Type B pancreatic cell (in vitro differentiated cells): ENCODE results near the gene ARVCF. TPM values are rescaled to one million over a fixed set of nuclear protein-coding genes. Genes with fewer than 3 reads are reported as not detected.
A peak's percentile ranks its signal among the peaks of the same experiment; 100 is the strongest.

Experiments used
- DNase-seq: peaks from one replicate; pipeline ENCODE4 v3.0.0; 2021; ENCODE audit warnings: mixed read lengths; ENCODE audit not compliant: unreplicated experiment; ENCODE audit errors: extremely low spot score
- H3K27ac Mint-ChIP-seq: 2 replicates; pipeline ENCODE4 v1.8.0; 2021; ENCODE audit warnings: mild to moderate bottlenecking, mixed read lengths
- H3K27me3 Mint-ChIP-seq: 2 replicates; pipeline ENCODE4 v1.8.0; 2021; ENCODE audit warnings: mixed read lengths
- H3K36me3 Mint-ChIP-seq: 2 replicates; pipeline ENCODE4 v1.8.0; 2021; ENCODE audit warnings: mixed read lengths
- H3K4me1 Mint-ChIP-seq: one replicate; pipeline ENCODE4 v1.8.0; 2021; ENCODE audit warnings: mixed read lengths; ENCODE audit not compliant: unreplicated experiment
- H3K4me3 Mint-ChIP-seq: 2 replicates; pipeline ENCODE4 v1.8.0; 2021; ENCODE audit warnings: mild to moderate bottlenecking, mixed read lengths
- H3K9me3 Mint-ChIP-seq: 2 replicates; pipeline ENCODE4 v1.8.0; 2021; ENCODE audit warnings: mixed read lengths
- total RNA-seq: library from RNA; stranded (reverse); gene quantifications from 2 replicates; pipeline ENCODE4 v1.2.1, GENCODE V29; 2021; ENCODE audit warnings: low replicate concordance
- TF ChIP-seq, protein P1 (sequence below): fragments of 200-600 bp; sonication (generic); conservative IDR thresholded peaks from 2 replicates; pipeline ENCODE4 v1.5.0; 2021; ENCODE audit warnings: antibody characterized with exemption, mild to moderate bottlenecking

The ARVCF gene
- total RNA-seq, 1 donor from 2014 or later: 55.3 TPM

DNA sequence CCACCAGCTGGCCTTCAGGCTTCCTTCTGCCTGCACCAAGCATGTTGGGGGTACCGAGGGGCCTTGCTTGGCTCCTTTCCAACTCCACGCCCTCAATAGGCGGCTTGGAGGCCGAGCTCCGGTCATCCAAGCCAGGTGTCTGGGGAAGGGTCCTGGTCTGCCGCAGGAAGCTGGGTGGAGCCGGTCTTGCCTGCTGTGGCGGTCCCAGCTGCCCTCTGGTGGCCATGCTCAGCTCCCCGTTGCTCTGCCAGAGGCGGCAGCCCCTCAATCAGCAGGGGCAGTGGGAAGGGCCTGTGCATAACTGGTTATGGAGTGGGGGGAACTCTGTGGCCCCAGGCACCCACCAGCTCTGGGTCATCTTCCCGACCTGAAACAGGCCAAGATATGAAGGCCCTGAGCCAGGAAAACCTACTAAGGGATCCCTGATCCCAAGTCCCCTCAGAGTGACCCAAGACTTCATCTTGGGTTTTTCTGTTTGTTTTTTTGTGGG is 3.2 kb downstream of the ARVCF start:
- TF ChIP-seq, protein P1, sequence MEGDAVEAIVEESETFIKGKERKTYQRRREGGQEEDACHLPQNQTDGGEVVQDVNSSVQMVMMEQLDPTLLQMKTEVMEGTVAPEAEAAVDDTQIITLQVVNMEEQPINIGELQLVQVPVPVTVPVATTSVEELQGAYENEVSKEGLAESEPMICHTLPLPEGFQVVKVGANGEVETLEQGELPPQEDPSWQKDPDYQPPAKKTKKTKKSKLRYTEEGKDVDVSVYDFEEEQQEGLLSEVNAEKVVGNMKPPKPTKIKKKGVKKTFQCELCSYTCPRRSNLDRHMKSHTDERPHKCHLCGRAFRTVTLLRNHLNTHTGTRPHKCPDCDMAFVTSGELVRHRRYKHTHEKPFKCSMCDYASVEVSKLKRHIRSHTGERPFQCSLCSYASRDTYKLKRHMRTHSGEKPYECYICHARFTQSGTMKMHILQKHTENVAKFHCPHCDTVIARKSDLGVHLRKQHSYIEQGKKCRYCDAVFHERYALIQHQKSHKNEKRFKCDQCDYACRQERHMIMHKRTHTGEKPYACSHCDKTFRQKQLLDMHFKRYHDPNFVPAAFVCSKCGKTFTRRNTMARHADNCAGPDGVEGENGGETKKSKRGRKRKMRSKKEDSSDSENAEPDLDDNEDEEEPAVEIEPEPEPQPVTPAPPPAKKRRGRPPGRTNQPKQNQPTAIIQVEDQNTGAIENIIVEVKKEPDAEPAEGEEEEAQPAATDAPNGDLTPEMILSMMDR: peak; percentile 92
- H3K27ac Mint-ChIP-seq: no peak overlapping the region
- no peak overlapping the region for H3K4me3 Mint-ChIP-seq
- DNase-seq: no peak
- no peaks in the 10 kb centered on the region for H3K36me3 Mint-ChIP-seq
- H3K27me3 Mint-ChIP-seq: peaks cover 31% of the 10 kb centered on the region
- no peaks in the 10 kb centered on the region for H3K4me1 Mint-ChIP-seq
- no peaks in the 10 kb centered on the region for H3K9me3 Mint-ChIP-seq

DNA sequence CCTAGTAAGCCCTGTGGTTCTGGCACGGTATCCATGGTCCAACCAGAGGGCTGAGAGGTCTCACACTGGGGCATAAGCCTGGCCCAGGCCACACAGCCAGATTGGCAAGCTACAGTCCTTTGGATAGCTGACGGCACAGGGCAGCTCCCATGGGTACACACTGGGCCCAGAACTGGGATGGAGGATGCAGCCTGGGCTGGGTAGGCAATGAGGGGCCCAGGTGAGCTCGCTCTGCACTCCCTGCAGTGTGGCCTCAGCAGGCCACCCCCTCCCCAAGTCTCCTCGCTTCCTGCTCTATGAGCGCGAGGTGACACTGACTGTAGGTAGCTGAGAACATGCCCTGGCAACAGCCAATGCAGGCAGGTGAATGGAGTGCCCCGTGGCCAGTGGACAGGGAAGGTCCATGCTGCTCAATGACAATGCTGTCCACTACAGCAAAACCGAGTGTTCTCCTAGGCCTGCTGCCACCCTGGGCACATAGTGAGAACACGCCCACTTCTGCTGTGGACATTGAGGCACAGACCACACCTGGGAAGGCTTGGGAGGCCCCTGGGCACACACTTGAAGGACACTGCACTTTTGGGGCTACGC is 3.8 kb downstream of the ARVCF start:
- Mint-ChIP-seq H3K9me3 (no peaks in the 10 kb centered on the region), H3K27ac (no peak overlapping the region), H3K4me1 (no peaks in the 10 kb centered on the region), H3K27me3 (peaks cover 25% of the 10 kb centered on the region), H3K4me3 (no peak overlapping the region), H3K36me3 (no peaks in the 10 kb centered on the region)
- DNase-seq: no peak
- TF ChIP-seq, protein P1: no peak

- no peaks in the 10 kb centered on the region for H3K4me1 Mint-ChIP-seq
- no peaks in the 10 kb centered on the region for H3K36me3 Mint-ChIP-seq
- no peak overlapping the region for H3K27ac Mint-ChIP-seq
- DNase-seq: no peak
- H3K4me3 Mint-ChIP-seq: peak overlapping the region; percentile 20
- peaks cover 18% of the 10 kb centered on the region for H3K27me3 Mint-ChIP-seq
- no peaks in the 10 kb centered on the region for H3K9me3 Mint-ChIP-seq
- TF ChIP-seq, protein P1: no peak
Measured at GRCh38 chr22:20011993-20012740, 4.5 kb downstream of the ARVCF start.

GRCh38 chr22:20011123-20011992 is 5.3 kb downstream of the ARVCF start:
- H3K4me1 Mint-ChIP-seq: no peaks in the 10 kb centered on the region
- no peak overlapping the region for H3K27ac Mint-ChIP-seq
- DNase-seq: no peak
- no peaks in the 10 kb centered on the region for H3K9me3 Mint-ChIP-seq
- TF ChIP-seq, protein P1: no peak
- H3K36me3 Mint-ChIP-seq: no peaks in the 10 kb centered on the region
- H3K4me3 Mint-ChIP-seq: no peak overlapping the region
- peaks cover 15% of the 10 kb centered on the region for H3K27me3 Mint-ChIP-seq

GRCh38 chr22:20010307-20011122 is 6.1 kb downstream of the ARVCF start:
- H3K4me3 Mint-ChIP-seq: no peak overlapping the region
- peak overlapping the region; percentile 48 for H3K27ac Mint-ChIP-seq
- TF ChIP-seq, protein P1: no peak
- no peaks in the 10 kb centered on the region for H3K4me1 Mint-ChIP-seq
- no peaks in the 10 kb centered on the region for H3K36me3 Mint-ChIP-seq
- no peaks in the 10 kb centered on the region for H3K9me3 Mint-ChIP-seq
- H3K27me3 Mint-ChIP-seq: peaks cover 12% of the 10 kb centered on the region
- no peak for DNase-seq
